HG03354 (cell line): ENCODE data around the gene DPYSL5.
"Not testable (repeated sequence)": the region's sequence is repeated elsewhere in the genome, so short reads cannot be mapped to it uniquely, and the experiment has no call there.

Experiments
- ATAC-seq: cut with Tn5 transposase; IDR thresholded peaks from one replicate; pipeline ENCODE4 v1.9.1; 2021; ENCODE audit warnings: mild to moderate bottlenecking; ENCODE audit not compliant: unreplicated experiment, poor library complexity, severe bottlenecking

DPYSL5 gene

GRCh38 chr2:26873286-26873983 is 25.5 kb downstream of the DPYSL5 start:
- no peak for ATAC-seq

GRCh38 chr2:26874514-26874913 is 26.6 kb downstream of the DPYSL5 start:
- ATAC-seq, result no peak

GRCh38 chr2:26875065-26875634 is 27.2 kb downstream of the DPYSL5 start:
- no peak for ATAC-seq

- no peak for ATAC-seq
Measured at GRCh38 chr2:26875808-26876207, 27.9 kb downstream of the DPYSL5 start.

GRCh38 chr2:26876260-26876659 is 28.3 kb downstream of the DPYSL5 start:
- no peak for ATAC-seq

GRCh38 chr2:26877276-26877675 is 29.3 kb downstream of the DPYSL5 start:
- no peak for ATAC-seq

GRCh38 chr2:26880161-26880560 is 32.2 kb downstream of the DPYSL5 start:
- no peak for ATAC-seq

- ATAC-seq, result no peak
Measured at GRCh38 chr2:26880910-26881435, 33.0 kb downstream of the DPYSL5 start.

GRCh38 chr2:26882220-26882619 is 34.3 kb downstream of the DPYSL5 start:
- ATAC-seq, result not testable (repeated sequence)

GRCh38 chr2:26883956-26884355 is 36.0 kb downstream of the DPYSL5 start:
- ATAC-seq, result no peak

- no peak for ATAC-seq
Measured at GRCh38 chr2:26884486-26884885, 36.6 kb downstream of the DPYSL5 start.

- ATAC-seq, result no peak
Measured at GRCh38 chr2:26885651-26886329, 37.9 kb downstream of the DPYSL5 start.

- no peak for ATAC-seq
Measured at GRCh38 chr2:26886736-26887135, 38.8 kb downstream of the DPYSL5 start.

GRCh38 chr2:26887151-26887550 is 39.2 kb downstream of the DPYSL5 start:
- no peak for ATAC-seq

GRCh38 chr2:26889796-26890195 is 41.9 kb downstream of the DPYSL5 start:
- no peak for ATAC-seq

- no peak for ATAC-seq
Measured at GRCh38 chr2:26890341-26891000, 42.5 kb downstream of the DPYSL5 start.

- no peak for ATAC-seq
Measured at GRCh38 chr2:26892133-26892532, 44.2 kb downstream of the DPYSL5 start.

GRCh38 chr2:26892922-26893524 is 45.1 kb downstream of the DPYSL5 start:
- ATAC-seq, result no peak

- ATAC-seq, result no peak
Measured at GRCh38 chr2:26894136-26894535, 46.2 kb downstream of the DPYSL5 start.
